GM18520 (cell line): ENCODE results near the gene TAF1C.
"Not testable (repeated sequence)": the region's sequence is repeated elsewhere in the genome, so short reads cannot be mapped to it uniquely, and the experiment has no call there.

Source experiments
- ATAC-seq: cut with Tn5 transposase; IDR thresholded peaks from one replicate; pipeline ENCODE4 v1.9.1; 2021; ENCODE audit not compliant: unreplicated experiment

Gene TAF1C

GRCh38 chr16:84212631-84213030 lies 25.8 kb upstream of the TAF1C start:
- no peak for ATAC-seq

GRCh38 chr16:84212154-84212553 lies 25.3 kb upstream of the TAF1C start:
- no peak for ATAC-seq

- ATAC-seq: no peak
Observed at GRCh38 chr16:84209989-84210388, 23.1 kb upstream of the TAF1C start.

GRCh38 chr16:84207879-84208278 lies 21.0 kb upstream of the TAF1C start:
- no peak for ATAC-seq

- ATAC-seq: no peak
Observed at GRCh38 chr16:84207251-84207650, 20.4 kb upstream of the TAF1C start.

- no peak for ATAC-seq
Observed at GRCh38 chr16:84205976-84206691, 19.3 kb upstream of the TAF1C start.

- not testable (repeated sequence) for ATAC-seq
Observed at GRCh38 chr16:84205123-84205522, 18.3 kb upstream of the TAF1C start.

- ATAC-seq: not testable (repeated sequence)
Observed at GRCh38 chr16:84204551-84204950, 17.7 kb upstream of the TAF1C start.

GRCh38 chr16:84199861-84200260 lies 13.0 kb upstream of the TAF1C start:
- no peak for ATAC-seq

GRCh38 chr16:84199097-84199496 lies 12.2 kb upstream of the TAF1C start:
- no peak for ATAC-seq

GRCh38 chr16:84198401-84198800 lies 11.5 kb upstream of the TAF1C start:
- ATAC-seq: no peak

GRCh38 chr16:84197466-84198128 lies 10.7 kb upstream of the TAF1C start:
- no peak for ATAC-seq

GRCh38 chr16:84196727-84197394 lies 10.0 kb upstream of the TAF1C start:
- no peak for ATAC-seq

- no peak for ATAC-seq
Observed at GRCh38 chr16:84196101-84196500, 9.2 kb upstream of the TAF1C start.

- no peak for ATAC-seq
Observed at GRCh38 chr16:84195201-84196093, 8.6 kb upstream of the TAF1C start.

- ATAC-seq: no peak
Observed at GRCh38 chr16:84194470-84195200, 7.8 kb upstream of the TAF1C start.

GRCh38 chr16:84194018-84194417 lies 7.2 kb upstream of the TAF1C start:
- no peak for ATAC-seq

GRCh38 chr16:84193480-84193879 lies 6.6 kb upstream of the TAF1C start:
- no peak for ATAC-seq

- no peak for ATAC-seq
Observed at GRCh38 chr16:84191466-84191865, 4.6 kb upstream of the TAF1C start.

GRCh38 chr16:84190731-84191388 lies 4.0 kb upstream of the TAF1C start, which contains the start of gene ADAD2:
Gene ADAD2, plus strand, starts transcription at chr16:84191157. Its CDS starts 74 bp downstream, at chr16:84191231.
- ATAC-seq: no peak
